Esophagus muscularis mucosa (tissue), 4 donors: Measurements from ENCODE around the gene CELF5.

Experiments used
- CTCF ChIP-seq, 3 experiments: fragments of 200-600 bp in 2 of 3; fragments of 450-650 bp in 1 of 3; sonication (generic) in 2 of 3; IDR thresholded peaks; one replicate each; pipeline ENCODE4 v1.5.1; 2017 to 2019; ENCODE audit warnings: antibody characterized with exemption in 3 of 3, mild to moderate bottlenecking in 2 of 3, moderate library complexity in 1 of 3
- EP300 ChIP-seq: sonication (generic); formaldehyde crosslinking; IDR thresholded peaks from one replicate; pipeline ENCODE4 v1.6.1; 2017; ENCODE audit warnings: antibody characterized with exemption
- POLR2A ChIP-seq: fragments of 450-650 bp; IDR thresholded peaks from one replicate; pipeline ENCODE4 v1.6.1; 2017; ENCODE audit warnings: antibody characterized with exemption, moderate library complexity, mild to moderate bottlenecking, low read depth
- POLR2AphosphoS5 ChIP-seq, 2 donors: sonication (generic); formaldehyde crosslinking; IDR thresholded peaks; one replicate each; pipeline ENCODE4 v1.6.1; 2017; ENCODE audit warnings: antibody characterized with exemption in 2 of 2

DNA sequence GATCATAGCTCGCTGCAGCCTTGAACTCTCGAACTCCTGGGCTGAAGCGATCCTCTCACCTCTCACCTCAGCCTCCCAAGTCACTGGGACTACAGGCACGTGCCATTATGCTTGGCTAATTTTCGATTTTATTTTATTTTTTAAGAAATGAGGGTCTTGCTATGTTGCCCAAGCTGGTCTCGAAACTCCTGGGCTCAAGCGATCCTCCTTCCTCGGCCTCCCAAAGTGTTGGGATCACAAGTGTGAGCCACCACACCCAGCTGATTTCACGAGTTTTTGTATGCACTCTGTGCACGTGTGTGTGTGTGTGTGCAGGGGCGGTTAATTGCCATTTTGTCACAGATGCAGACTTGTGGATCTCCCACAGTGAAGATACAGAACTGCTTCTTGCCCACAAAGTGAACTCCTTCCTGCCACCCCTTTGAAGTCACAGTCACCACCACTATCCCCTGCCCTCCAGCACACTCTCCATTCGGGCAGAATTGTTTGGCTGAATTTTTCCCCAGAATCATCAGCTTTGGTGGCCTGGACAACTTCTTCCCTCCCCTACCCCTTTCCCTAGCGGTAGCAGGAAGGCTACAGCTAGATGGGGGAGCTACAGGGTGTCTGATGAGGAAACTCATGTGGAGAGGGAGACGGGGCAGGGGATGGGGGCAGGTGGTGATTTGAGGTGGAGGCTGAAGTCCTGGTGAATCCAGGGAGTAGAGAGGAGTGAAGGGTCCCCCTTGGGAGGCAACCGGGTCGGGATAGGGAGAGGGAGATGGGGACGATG lies 59.6 kb downstream of the CELF5 start:
- TF ChIP-seq CTCF (IDR thresholded peaks at IDR 0.05), result no peak
- TF ChIP-seq POLR2A, result no peak
- no peak for TF ChIP-seq EP300
- TF ChIP-seq POLR2AphosphoS5 (IDR thresholded peaks at IDR 0.05), result no peak
